Activated CD4-positive, alpha-beta T cell treated with anti-CD3 and anti-CD28 coated beads for 36 hours (primary cell): ENCODE data around the gene TBCD. TPM values are rescaled to one million over a fixed set of nuclear protein-coding genes. Genes with fewer than 3 reads are reported as not detected.

Source experiments
- ATAC-seq: fragments of 200-7000 bp; cut with Tn5 transposase; one replicate; pipeline ENCODE4 v1.10.0; 2021; ENCODE audit warnings: mild to moderate bottlenecking, moderate library complexity
- CTCF ChIA-PET: fragments of 350-600 bp; sonication (Branson Sonifier 250); formaldehyde crosslinking; loops from one replicate; lab custom pipeline; 2021; ENCODE audit warnings: antibody characterized with exemption; lab: Charles Lee
- POLR2A ChIA-PET: fragments of 350-600 bp; sonication (Branson Sonifier 250); formaldehyde crosslinking; loops from one replicate; lab custom pipeline; 2021; ENCODE audit warnings: antibody characterized with exemption, inconsistent platforms; lab: Charles Lee
- DNase-seq: peaks from one replicate; pipeline ENCODE4 v3.0.0-alpha.2; 2020
- H3K27ac Mint-ChIP-seq: one replicate; pipeline ENCODE4 v1.8.0; 2021; ENCODE audit warnings: mixed read lengths
- H3K27me3 Mint-ChIP-seq: one replicate; pipeline ENCODE4 v1.8.0; 2021; ENCODE audit warnings: mixed read lengths
- H3K36me3 Mint-ChIP-seq: one replicate; pipeline ENCODE4 v1.8.0; 2021; ENCODE audit warnings: low read depth, mixed read lengths
- H3K4me1 Mint-ChIP-seq: one replicate; pipeline ENCODE4 v1.8.0; 2021; ENCODE audit warnings: mixed read lengths
- H3K4me3 Mint-ChIP-seq: one replicate; pipeline ENCODE4 v1.8.0; 2021; ENCODE audit warnings: mild to moderate bottlenecking, moderate library complexity, mixed read lengths
- H3K9me3 Mint-ChIP-seq: one replicate; pipeline ENCODE4 v1.8.0; 2021; ENCODE audit warnings: low read depth, mixed read lengths
- intact Hi-C, 2 experiments: fragments of 100-400 bp; cut with DNase I in 1 of 2; cut with micrococcal nuclease in 1 of 2; formaldehyde crosslinking; loops; one replicate each; pipeline versions ENCODE4 v1.14.2 to v1.15.1; 2022 to 2024; cut with DNase I, micrococcal nuclease
- total RNA-seq, 2 experiments: library from RNA; stranded (reverse); gene quantifications; one replicate each; pipeline ENCODE4 v1.2.3, GENCODE V29; 2021

TBCD gene
- total RNA-seq, 2 experiments from 2014 or later: 83.3 to 97.2 TPM

DNA sequence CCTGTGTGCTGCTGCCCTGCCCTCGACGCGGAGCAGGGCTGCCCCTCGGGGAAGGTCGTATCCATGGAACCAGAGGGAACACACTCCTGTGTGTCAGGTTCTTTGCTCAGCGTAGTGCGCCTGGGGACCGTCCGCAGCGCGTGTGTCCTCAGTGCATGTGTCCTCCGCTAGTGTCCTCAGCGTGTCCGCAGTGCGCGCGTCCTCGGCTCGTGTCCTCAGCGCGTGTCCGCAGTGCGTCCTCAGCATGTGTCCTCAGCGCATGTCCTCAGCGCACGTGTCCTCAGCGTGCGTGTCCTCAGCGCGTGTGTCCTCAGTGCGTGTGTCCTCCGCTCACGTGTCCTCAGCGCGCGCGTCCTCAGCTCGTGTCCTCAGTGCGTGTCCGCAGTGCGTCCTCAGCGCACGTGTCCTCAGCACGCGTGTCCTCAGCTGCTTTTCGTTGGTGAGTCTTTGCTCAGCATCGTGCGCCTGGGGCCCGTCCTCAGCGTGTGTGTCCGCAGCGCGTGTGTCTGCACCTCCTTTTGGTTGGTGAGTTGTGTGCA lies 147.2 kb downstream of the TBCD start:
- no peaks in the 10 kb centered on the region for H3K9me3 Mint-ChIP-seq
- ATAC-seq: no peak

GRCh38 chr17:82899941-82900340 lies 148.1 kb downstream of the TBCD start:
- ChIA-PET CTCF (interaction anchor here (0.8 to 0.9 kb wide), 2 partner anchors 31 to 303 kb away, joined by 3 read pairs; no protein-coding TSS in a partner anchor), POLR2A (no interaction called here)
- H3K27ac Mint-ChIP-seq: peak overlapping the region; percentile 11
- intact Hi-C loops: no loop called here
- no peak for ATAC-seq
- no peak overlapping the region for H3K4me3 Mint-ChIP-seq
- peaks cover 25% of the 10 kb centered on the region for H3K36me3 Mint-ChIP-seq
- no peaks in the 10 kb centered on the region for H3K9me3 Mint-ChIP-seq
- peaks cover 11% of the 10 kb centered on the region for H3K4me1 Mint-ChIP-seq
- H3K27me3 Mint-ChIP-seq: no peaks in the 10 kb centered on the region
- DNase-seq: no peak

More for the DNA sequence above, 147.2 kb downstream of the TBCD start:
- intact Hi-C loops: no loop called here
- Mint-ChIP-seq H3K4me3 (no peak overlapping the region), H3K36me3 (peaks cover 28% of the 10 kb centered on the region), H3K27ac (no peak overlapping the region), H3K27me3 (no peaks in the 10 kb centered on the region), H3K4me1 (peaks cover 16% of the 10 kb centered on the region)
- ChIA-PET CTCF (interaction anchor here (0.7 to 0.8 kb wide), 2 partner anchors 53 to 304 kb away, joined by 3 read pairs; no protein-coding TSS in a partner anchor), POLR2A (no interaction called here)
- no peak for DNase-seq

DNA sequence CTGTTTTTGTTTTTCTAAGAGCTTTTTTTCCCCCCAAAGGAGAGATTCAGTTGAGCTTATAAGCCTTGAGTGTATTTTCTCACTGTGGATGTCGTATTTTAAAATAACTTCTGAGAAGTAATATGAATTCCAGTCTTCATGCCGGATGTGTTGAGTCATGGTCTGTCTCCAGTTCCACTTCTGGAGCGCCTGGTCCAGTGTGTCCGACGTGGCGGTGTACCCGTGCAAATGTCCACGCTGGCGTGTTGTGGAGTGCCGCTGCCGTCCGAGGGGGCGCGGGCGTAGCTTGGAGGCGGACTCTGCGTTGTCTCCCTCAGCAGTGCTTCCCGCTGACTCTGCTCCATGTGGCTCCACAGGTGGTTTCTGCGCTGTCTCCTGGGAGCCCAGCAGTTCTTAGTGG lies 148.9 kb downstream of the TBCD start:
- ChIA-PET CTCF (interaction anchor here (0.6 to 0.9 kb wide), 2 partner anchors 32 to 126 kb away, joined by 3 read pairs; no protein-coding TSS in a partner anchor), POLR2A (no interaction called here)
- ATAC-seq: no peak
- no peaks in the 10 kb centered on the region for H3K27me3 Mint-ChIP-seq
- H3K4me3 Mint-ChIP-seq: no peak overlapping the region
- H3K36me3 Mint-ChIP-seq: peaks cover 26% of the 10 kb centered on the region
- H3K9me3 Mint-ChIP-seq: no peaks in the 10 kb centered on the region
- peaks cover 10% of the 10 kb centered on the region for H3K4me1 Mint-ChIP-seq
- H3K27ac Mint-ChIP-seq: no peak overlapping the region
- DNase-seq: no peak
- intact Hi-C loops: no loop called here

- ChIA-PET CTCF (no interaction called here), POLR2A (no interaction called here)
- H3K36me3 Mint-ChIP-seq: peaks cover 30% of the 10 kb centered on the region
- intact Hi-C loops: no loop called here
- H3K4me3 Mint-ChIP-seq: no peak overlapping the region
- H3K27me3 Mint-ChIP-seq: no peaks in the 10 kb centered on the region
- DNase-seq: no peak
- peaks cover 10% of the 10 kb centered on the region for H3K4me1 Mint-ChIP-seq
- ATAC-seq: no peak
- no peaks in the 10 kb centered on the region for H3K9me3 Mint-ChIP-seq
- H3K27ac Mint-ChIP-seq: no peak overlapping the region
These were observed 149.5 kb downstream of the TBCD start for GRCh38 chr17:82901356-82901755.

DNA sequence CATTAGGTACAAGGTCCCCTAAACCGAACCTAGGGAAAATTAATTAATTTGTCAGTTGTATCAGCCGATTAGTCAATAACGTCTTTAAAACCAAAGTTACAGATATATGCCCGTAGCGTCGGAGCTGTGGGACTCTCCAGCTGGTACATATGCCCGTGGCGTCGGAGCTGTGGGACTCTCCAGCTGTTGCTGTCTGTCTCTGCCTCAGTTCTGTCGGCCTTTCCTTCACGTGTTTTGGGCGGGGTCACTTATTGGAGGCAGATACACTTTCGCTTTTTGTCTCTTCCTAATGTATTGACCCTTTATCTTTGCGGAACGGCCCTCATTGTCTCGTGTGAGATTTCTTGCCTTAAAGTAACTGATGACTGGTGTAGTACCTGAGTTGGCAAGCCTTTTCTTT lies 150.0 kb downstream of the TBCD start:
- POLR2A ChIA-PET: no interaction called here
- H3K27me3 Mint-ChIP-seq: no peaks in the 10 kb centered on the region
- peaks cover 27% of the 10 kb centered on the region for H3K36me3 Mint-ChIP-seq

DNA sequence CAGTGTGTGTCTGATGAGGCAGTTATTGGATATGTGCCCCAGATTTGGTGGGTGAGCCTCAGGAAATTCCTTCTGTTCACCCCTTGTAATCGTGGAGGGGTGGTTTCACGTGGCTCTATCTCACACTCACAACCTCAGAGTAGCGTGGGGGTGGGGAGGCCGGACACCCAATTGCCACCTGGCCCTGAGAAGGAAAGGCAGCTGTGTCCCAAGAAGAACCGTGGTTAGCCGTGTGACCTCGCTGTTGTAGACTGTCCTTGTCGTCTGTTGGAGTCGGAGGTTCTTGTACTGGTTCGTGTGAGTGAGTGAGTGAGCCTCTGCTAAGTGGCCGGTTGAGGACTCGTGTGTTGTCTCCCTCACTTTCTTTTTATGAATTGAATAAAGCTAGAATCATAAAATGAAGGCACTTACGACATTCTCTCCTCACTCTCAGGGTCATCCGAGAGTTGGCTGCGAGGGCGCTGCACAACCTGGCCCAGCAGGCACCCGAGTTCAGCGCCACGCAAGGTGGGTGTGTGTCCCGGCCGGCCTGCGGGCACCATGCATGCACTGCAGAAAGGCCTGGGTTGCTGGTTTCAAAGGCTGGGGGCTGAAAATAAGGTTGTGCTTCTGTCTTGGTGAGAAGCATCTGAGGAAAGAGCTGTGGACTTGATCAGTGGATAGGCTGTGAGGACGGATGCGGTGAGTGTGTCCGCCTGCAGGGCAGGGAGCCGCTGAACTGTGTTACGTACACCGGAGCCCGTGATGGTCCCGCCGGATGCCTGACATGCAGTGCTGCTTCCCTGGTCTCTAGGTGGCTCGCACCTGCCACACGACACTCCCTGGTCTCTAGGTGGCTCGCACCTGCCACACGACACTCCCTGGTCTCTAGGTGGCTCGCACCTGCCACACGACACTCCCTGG lies 151.4 kb downstream of the TBCD start:
- ChIA-PET POLR2A (no interaction called here), CTCF (interaction anchor here (0.6 kb wide), 1 partner anchor 78 kb away, joined by 3 read pairs; no protein-coding TSS in a partner anchor)
- intact Hi-C loops: no loop called here
- ATAC-seq: no peak
- Mint-ChIP-seq H3K9me3 (no peaks in the 10 kb centered on the region), H3K27ac (no peak overlapping the region), H3K36me3 (peaks cover 32% of the 10 kb centered on the region), H3K27me3 (no peaks in the 10 kb centered on the region), H3K4me3 (no peak overlapping the region), H3K4me1 (peaks cover 8% of the 10 kb centered on the region)
- no peak for DNase-seq

More for the DNA sequence above, 150.0 kb downstream of the TBCD start:
- Mint-ChIP-seq H3K27ac (no peak overlapping the region), H3K4me3 (no peak overlapping the region), H3K9me3 (no peaks in the 10 kb centered on the region), H3K4me1 (peaks cover 8% of the 10 kb centered on the region)
- DNase-seq (no peak), ATAC-seq (no peak)
- CTCF ChIA-PET: no interaction called here
- intact Hi-C loops: no loop called here

DNA sequence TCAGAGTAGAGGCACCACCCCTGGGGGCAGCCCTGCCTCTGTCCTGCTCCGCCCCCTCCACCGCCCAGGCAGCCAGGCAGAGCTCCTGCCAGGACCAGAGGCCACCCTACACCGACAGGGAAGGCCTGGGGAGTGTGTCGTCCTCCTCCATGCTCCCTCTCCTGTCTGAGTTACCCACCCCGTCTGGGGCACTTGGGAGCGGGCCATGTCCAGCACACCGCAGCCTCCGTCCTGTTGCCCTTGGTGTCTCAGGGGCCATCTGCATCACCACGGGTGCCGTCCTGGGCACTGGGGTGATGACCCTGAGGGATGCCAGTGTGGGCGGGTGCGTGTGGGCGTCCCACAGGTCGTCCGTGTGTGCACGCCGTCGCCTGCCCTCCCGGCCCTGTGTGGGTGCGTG lies 153.3 kb downstream of the TBCD start:
- intact Hi-C loops: no loop called here
- Mint-ChIP-seq H3K27me3 (no peaks in the 10 kb centered on the region), H3K27ac (no peak overlapping the region), H3K4me3 (no peak overlapping the region), H3K4me1 (peaks cover 17% of the 10 kb centered on the region), H3K9me3 (no peaks in the 10 kb centered on the region), H3K36me3 (peaks cover 30% of the 10 kb centered on the region)
- ATAC-seq (no peak), DNase-seq (no peak)
- POLR2A ChIA-PET: no interaction called here
- CTCF ChIA-PET: no interaction called here

DNA sequence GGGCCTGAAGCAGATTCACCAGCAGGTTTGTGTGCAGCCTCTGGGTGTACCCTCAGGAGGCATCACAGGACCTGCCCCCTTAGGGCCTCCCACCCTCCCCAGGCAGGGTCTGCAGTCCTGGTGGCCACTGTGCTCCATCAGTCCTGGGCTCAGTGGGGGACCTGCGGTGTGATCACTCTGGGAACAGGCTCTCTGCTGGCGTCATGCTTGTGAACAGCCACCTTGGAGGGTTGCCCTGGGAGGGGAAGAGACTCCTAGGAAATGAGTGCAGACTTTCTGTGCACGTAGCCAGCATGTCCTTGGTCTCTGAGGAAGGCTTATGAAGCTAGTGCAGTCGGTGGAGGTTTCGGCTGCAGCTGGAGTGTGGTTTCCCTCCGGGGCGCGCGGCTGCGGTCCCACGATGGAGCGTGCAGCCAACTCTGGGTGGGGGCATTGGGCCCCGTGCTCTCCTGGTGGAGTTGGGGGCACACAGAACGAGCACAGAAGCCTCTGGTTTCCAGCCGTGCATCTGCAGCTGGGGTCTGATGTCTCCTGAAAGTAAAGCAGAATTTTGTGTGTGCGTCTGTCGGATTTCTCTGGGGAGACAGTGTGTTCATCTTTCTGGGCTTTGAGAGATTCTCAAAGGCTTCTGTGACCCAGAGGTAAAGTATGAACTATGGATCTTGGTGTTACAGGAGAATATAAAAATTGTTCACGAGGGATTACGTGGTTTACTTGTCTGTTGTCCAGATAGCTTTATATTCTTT lies 156.1 kb downstream of the TBCD start:
- POLR2A ChIA-PET: no interaction called here
- peaks cover 15% of the 10 kb centered on the region for H3K4me1 Mint-ChIP-seq
- no peak overlapping the region for H3K4me3 Mint-ChIP-seq
- no peaks in the 10 kb centered on the region for H3K9me3 Mint-ChIP-seq
- ATAC-seq (no peak), DNase-seq (no peak)
- peaks cover 29% of the 10 kb centered on the region for H3K36me3 Mint-ChIP-seq
- no peak overlapping the region for H3K27ac Mint-ChIP-seq
- CTCF ChIA-PET: interaction anchor here (0.8 to 2.1 kb wide), 5 partner anchors 9 to 293 kb away, joined by 3 to 6 read pairs (median 6); no protein-coding TSS in a partner anchor
- intact Hi-C loops: no loop called here
- no peaks in the 10 kb centered on the region for H3K27me3 Mint-ChIP-seq

GRCh38 chr17:82908543-82909160 lies 156.8 kb downstream of the TBCD start:
- Mint-ChIP-seq H3K9me3 (no peaks in the 10 kb centered on the region), H3K27me3 (no peaks in the 10 kb centered on the region), H3K4me1 (peaks cover 15% of the 10 kb centered on the region), H3K4me3 (no peak overlapping the region), H3K36me3 (peaks cover 26% of the 10 kb centered on the region), H3K27ac (no peak overlapping the region)
- no peak for DNase-seq
- POLR2A ChIA-PET: no interaction called here
- ATAC-seq: no peak
- intact Hi-C loops: no loop called here
- CTCF ChIA-PET: interaction anchor here (0.8 to 2.1 kb wide), 5 partner anchors 9 to 292 kb away, joined by 3 to 6 read pairs (median 6); no protein-coding TSS in a partner anchor

- Mint-ChIP-seq H3K27me3 (no peaks in the 10 kb centered on the region), H3K27ac (no peak overlapping the region), H3K4me3 (no peak overlapping the region), H3K36me3 (peaks cover 25% of the 10 kb centered on the region), H3K9me3 (no peaks in the 10 kb centered on the region), H3K4me1 (peaks cover 15% of the 10 kb centered on the region)
- ChIA-PET POLR2A (no interaction called here), CTCF (interaction anchor here (2.1 kb wide), 1 partner anchor 8 kb away, joined by 6 read pairs; no protein-coding TSS in a partner anchor)
- intact Hi-C loops: no loop called here
- DNase-seq (peak; percentile 51), ATAC-seq (peak; percentile 63)
These were observed 157.5 kb downstream of the TBCD start for GRCh38 chr17:82909322-82909904.
